D721Med (cell line): ENCODE results near the gene AUTS2.

Experiments used
- DNase-seq: peaks from one replicate; pipeline ENCODE4 v3.0.0; 2011; ENCODE audit warnings: low spot score; ENCODE audit not compliant: insufficient read length
- FAIRE-seq: peaks from 2 replicates; lab custom pipeline; 2011; peaks lifted over from hg19 to GRCh38; lab: Jason Lieb, UNC
- TF ChIP-seq, protein P1 (sequence below): IDR thresholded peaks from 2 replicates; pipeline ENCODE4 v1.5.1; 2012; ENCODE audit warnings: mild to moderate bottlenecking, control low read depth; ENCODE audit not compliant: insufficient read depth; ENCODE audit errors: missing control alignments

The AUTS2 gene

DNA sequence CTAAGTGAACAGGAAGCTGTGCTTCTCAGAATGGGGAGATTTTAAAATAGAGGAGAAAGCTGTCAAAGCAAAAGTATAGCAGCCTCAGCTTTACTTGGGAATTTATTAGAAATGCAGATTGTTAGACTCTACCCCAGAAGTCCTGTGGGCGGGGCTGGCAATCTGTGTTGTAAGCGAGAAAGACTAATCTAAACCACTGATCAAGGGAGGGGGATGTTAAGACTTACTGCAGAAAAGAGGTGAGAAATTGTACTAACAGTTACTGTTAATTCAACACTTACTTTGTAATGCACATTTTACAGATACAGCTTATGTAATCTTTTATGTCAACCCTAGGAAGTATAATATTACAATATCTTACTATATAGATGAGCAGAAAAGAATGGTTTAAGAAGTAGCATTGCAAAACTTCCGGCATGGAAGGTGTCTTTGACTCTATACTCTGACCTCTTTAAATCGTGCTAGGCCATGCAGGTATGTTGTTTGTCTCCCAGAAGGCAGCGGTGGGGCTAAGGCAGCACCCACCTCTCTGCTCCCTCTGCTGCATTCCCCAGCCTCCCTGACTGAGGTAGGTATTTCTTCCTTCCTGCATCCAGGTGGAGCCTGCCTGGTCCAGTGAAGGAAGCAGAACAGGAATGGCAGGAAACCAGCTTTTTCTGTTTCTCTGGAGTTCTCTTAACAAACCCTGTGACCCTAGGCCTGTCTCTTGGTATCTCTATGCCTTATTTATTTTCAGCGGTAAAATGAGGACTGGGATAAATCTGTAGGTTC is 462.2 kb downstream of the AUTS2 start:
- DNase-seq (no peak), FAIRE-seq (no peak)

DNA sequence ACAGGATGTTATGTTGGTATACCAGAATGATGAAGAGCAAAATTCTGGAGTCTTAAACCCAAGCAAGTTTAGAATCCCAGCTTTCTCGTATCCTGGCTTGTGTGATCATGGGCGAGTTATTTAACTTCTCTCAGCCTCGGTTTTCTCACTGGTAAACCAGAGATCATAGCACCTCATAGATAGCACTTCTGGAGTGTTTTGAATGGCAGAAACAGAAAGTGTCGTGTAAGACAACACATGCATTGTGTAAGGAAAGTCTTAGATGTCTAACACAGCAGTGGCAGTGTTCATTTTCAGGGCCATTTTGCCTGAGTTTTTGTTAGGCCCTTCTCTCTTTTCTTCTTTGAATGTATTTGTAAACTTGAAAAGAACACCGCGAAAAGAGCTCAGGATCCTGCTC is 465.1 kb downstream of the AUTS2 start:
- TF ChIP-seq, protein P1, sequence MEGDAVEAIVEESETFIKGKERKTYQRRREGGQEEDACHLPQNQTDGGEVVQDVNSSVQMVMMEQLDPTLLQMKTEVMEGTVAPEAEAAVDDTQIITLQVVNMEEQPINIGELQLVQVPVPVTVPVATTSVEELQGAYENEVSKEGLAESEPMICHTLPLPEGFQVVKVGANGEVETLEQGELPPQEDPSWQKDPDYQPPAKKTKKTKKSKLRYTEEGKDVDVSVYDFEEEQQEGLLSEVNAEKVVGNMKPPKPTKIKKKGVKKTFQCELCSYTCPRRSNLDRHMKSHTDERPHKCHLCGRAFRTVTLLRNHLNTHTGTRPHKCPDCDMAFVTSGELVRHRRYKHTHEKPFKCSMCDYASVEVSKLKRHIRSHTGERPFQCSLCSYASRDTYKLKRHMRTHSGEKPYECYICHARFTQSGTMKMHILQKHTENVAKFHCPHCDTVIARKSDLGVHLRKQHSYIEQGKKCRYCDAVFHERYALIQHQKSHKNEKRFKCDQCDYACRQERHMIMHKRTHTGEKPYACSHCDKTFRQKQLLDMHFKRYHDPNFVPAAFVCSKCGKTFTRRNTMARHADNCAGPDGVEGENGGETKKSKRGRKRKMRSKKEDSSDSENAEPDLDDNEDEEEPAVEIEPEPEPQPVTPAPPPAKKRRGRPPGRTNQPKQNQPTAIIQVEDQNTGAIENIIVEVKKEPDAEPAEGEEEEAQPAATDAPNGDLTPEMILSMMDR: no peak
- no peak for DNase-seq

More for the DNA sequence above, 462.2 kb downstream of the AUTS2 start:
- TF ChIP-seq, protein P1: no peak

DNA sequence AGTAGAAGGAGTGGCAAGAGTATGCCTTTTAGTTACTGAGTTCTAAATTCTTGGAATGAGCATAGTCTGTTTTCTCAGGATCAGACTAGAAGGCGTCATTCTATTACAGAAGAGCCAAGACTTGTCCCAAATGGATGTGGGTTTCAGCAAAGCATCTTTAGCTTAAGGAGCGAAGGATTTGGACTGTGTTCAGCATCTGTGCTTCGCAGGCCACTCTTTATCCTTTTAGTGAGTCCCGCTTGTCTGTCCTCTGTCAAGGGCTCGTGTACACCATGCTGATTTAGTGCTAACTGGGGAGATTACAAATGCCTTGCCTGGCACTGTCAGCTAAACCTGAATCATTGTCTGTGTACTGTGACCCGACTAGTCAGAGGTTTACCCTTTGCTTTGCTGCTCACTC is 465.7 kb downstream of the AUTS2 start:
- TF ChIP-seq, protein P1: no peak
- DNase-seq: no peak
- no peak for FAIRE-seq

More for the DNA sequence above, 465.1 kb downstream of the AUTS2 start:
- no peak for FAIRE-seq

DNA sequence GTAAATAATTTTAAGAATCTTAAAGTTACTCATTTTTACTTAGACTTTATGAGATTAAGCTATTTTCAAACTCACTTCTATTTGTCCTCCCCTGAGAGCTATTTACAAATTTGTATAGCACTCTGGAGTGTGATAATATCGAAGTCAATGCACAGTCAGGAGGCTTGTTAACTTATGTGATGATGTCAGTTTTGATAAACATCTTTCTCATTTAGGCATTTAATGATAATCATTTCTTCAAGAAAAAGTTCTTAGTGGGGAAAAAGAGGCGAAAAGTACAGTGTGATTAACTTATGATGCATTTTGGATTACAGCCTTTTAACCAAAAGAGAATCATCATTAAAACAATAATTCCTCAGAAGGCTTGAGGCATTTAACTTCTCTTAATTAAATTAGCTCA is 468.6 kb downstream of the AUTS2 start:
- TF ChIP-seq, protein P1: no peak
- DNase-seq (no peak), FAIRE-seq (no peak)

DNA sequence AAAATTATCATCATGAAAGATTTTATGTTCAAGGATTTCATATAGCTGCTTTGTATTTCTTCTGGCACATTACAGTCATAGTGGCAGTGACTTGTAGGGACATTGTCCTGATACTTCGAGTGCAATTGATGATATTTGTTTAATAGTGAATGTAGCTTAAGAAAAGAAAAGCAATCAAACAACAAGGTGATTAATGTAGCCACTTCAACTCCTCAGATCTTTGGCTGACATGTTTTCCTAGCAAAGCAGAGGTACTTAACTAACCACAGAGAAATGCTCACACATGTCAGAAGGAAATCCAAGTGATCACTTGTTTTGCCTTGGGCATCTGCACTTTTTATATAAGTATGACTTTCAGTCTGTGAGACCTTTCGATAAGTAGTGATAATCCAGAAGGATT is 470.3 kb downstream of the AUTS2 start:
- peak; percentile 81 for FAIRE-seq
- DNase-seq: no peak
- TF ChIP-seq, protein P1: no peak

DNA sequence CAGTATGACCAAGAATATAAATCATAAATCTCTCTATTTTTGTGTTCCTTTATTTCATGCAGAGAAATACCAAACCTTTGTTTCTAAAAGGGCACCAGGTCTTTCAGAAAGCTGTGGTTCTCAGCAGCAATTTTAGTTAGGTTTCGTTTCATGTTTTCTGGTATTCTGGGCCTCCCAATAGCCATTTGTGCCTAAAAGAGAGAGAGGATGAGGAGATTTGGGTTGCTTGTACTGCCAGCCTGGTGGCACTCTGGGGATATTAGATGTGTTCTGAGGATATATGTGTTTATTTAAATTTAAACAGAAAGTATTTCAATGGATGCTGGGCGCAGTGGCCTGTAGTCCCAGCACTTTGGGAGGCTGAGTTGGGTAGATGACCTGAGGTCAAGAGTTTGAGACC is 471.7 kb downstream of the AUTS2 start:
- FAIRE-seq (no peak), DNase-seq (no peak)
- TF ChIP-seq, protein P1: no peak

DNA sequence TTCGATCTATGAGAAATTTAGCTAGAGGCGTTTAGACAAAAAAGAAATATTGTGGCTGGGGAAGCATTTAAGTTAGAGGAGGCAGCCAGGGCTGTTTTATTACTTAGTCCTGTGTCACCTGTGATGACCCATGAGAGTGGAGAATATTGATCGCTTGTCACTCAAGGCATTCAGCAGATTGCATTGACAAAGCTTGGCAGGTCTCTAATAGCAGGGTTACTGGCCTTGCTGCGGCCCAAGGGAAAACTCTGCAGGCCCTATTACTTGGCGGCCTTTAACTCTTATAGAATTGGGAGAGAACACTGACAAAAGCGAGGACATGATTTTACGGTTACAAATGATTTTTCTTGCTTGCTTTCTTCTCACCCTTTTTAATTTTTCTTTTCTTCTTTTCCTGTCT is 473.5 kb downstream of the AUTS2 start:
- FAIRE-seq (no peak), DNase-seq (no peak)
- TF ChIP-seq, protein P1: no peak
